MM.1S (cell line): ENCODE results near the gene PTPN12.

Source experiments
- EZH2 ChIP-seq: fragments of 300-600 bp; sonication (generic); optimal IDR thresholded peaks from 2 replicates; pipeline ENCODE3; 2017; ENCODE audit warnings: low read depth, mild to moderate bottlenecking, antibody characterized with exemption, low read length, mixed read lengths
- EZH2phosphoT487 ChIP-seq: fragments of 300-600 bp; sonication (generic); IDR thresholded peaks from 2 replicates; pipeline ENCODE4 v1.6.1; 2018; ENCODE audit warnings: antibody characterized with exemption, low read length
- TF ChIP-seq, protein P1 (sequence below): fragments of 300-600 bp; sonication (generic); IDR thresholded peaks from 2 replicates; pipeline ENCODE4 v1.5.1; 2016; ENCODE audit warnings: antibody characterized with exemption, low read length, mixed read lengths

DNA sequence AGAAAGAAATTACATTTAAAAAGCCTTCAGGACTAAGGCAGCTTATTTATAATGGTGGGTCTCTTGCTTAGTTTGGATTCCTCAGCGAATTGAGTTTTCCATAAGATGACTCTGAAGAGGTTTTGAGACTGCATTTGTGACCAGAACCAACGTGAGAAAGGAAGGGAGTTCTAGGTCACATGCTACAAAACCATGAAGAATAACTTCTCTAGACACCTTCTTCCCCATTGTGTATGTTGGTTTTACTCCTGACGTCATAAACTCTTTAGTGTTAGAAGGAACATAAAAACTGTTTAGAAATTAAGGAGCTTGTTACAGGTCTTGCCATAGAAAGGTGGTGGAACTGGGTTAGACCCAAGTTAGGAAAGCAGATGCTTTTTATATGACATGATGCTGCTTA is 11.1 kb downstream of the PTPN12 start:
- TF ChIP-seq, protein P1, sequence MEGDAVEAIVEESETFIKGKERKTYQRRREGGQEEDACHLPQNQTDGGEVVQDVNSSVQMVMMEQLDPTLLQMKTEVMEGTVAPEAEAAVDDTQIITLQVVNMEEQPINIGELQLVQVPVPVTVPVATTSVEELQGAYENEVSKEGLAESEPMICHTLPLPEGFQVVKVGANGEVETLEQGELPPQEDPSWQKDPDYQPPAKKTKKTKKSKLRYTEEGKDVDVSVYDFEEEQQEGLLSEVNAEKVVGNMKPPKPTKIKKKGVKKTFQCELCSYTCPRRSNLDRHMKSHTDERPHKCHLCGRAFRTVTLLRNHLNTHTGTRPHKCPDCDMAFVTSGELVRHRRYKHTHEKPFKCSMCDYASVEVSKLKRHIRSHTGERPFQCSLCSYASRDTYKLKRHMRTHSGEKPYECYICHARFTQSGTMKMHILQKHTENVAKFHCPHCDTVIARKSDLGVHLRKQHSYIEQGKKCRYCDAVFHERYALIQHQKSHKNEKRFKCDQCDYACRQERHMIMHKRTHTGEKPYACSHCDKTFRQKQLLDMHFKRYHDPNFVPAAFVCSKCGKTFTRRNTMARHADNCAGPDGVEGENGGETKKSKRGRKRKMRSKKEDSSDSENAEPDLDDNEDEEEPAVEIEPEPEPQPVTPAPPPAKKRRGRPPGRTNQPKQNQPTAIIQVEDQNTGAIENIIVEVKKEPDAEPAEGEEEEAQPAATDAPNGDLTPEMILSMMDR: no peak
- TF ChIP-seq EZH2phosphoT487: no peak
- no peak for TF ChIP-seq EZH2
